Uterus (tissue), 2 donors: ENCODE results near the gene ARSA.

Source experiments
- CTCF ChIP-seq, 4 experiments: fragments of 200-600 bp in 2 of 4; fragments of 450-650 bp in 2 of 4; sonication (generic) in 2 of 4; IDR thresholded peaks; one replicate each; pipeline ENCODE4 v1.5.1; 2016 to 2019; ENCODE audit warnings: antibody characterized with exemption in 4 of 4, mild to moderate bottlenecking in 2 of 4, moderate library complexity in 1 of 4
- POLR2A ChIP-seq, 2 donors: fragments of 450-650 bp; IDR thresholded peaks; one replicate each; pipeline ENCODE4 v1.6.1; 2016; ENCODE audit warnings: antibody characterized with exemption in 2 of 2, mild to moderate bottlenecking in 1 of 2, moderate library complexity in 1 of 2

DNA sequence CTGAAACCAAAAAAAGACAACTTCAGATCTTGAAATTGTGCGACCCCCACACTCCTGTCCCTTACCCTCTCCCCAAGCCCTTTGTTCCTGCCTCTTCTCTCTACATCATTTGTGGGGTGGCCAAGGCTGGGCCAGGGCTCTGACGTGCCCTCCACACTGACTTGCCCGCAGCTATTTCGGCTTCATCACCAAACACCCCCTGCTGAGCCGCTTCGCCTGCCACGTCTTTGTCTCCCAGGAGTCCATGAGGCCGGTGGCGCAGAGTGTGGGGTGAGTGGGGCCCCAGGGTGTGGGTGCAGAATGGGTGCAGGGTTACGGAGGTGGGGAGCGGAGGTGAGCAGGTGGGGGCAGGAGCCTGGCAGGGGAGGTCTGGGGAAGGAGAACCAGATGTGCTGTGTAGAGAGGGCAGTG lies 17.9 kb downstream of the ARSA start:
- TF ChIP-seq CTCF (IDR thresholded peaks at IDR 0.05) (no peak), POLR2A (IDR thresholded peaks at IDR 0.05) (no peak)
